Stimulated activated CD4-positive, alpha-beta T cell treated with anti-CD3 and anti-CD28 coated beads, Interleukin-2, amount 100 ng/mL, for 4 hours (primary cell): ENCODE results near the gene TTLL5.

Experiments
- DNase-seq: peaks from one replicate; pipeline ENCODE4 v3.0.0-alpha.2; 2020; ENCODE audit warnings: low read depth

Gene TTLL5

DNA sequence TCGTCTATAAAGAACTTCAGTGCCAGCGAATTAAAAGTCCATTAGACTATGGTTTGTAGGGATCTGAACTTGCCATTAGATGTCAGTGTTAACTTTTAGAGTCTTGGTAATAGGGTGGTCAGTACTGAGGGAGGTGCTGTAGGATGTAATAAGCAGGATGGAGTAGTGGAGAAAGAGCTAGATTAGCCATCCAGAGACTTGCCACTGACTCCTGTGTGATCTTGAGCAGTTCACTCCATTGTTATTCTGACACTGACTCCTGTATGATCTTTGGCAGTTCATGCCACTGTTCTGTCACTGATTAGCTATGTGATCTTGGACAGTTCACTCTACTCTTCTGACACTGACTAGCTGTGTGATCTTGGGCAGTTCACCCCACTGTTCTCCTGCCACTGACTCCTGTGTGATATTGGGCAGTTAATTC lies 133.6 kb downstream of the TTLL5 start:
- no peak for DNase-seq

DNA sequence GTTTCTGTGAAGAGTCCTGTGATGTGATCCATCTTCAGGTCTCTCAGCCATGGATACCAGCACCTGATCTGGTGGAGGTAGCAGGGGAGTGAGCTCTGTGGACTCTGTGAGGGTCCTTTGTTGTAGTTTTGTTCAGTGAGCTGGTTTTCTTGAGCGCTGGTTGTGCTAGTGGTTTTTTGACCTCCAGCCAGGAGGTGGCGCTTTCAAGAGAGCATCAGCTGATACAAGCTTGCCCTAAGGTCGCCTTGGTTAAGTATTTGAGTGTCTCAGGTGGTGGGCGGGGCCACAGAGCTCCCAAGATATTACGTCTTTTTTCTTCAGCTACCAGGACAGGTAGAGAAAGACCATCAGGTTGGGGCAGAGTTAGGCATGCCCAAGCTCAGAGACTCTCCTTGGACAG lies 139.7 kb downstream of the TTLL5 start:
- no peak for DNase-seq

DNA sequence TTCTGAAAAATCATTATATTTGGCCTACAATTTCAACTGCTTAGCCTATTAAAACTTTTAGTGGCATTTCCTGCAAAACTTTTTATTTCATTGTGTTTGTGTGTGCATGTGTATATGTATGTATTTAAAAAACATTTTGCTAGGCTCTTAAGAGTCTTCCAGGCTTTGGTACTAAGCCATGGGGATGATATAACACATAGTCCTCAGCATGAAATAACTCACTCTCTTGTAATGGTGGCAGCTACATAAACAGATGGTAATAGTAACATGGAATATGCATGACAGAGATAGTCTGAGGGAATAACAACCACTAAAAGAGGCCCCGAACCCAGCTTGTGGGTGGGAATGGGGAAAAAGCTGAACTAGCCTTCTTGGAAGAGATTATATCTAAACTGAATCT lies 141.4 kb downstream of the TTLL5 start:
- DNase-seq, result no peak

DNA sequence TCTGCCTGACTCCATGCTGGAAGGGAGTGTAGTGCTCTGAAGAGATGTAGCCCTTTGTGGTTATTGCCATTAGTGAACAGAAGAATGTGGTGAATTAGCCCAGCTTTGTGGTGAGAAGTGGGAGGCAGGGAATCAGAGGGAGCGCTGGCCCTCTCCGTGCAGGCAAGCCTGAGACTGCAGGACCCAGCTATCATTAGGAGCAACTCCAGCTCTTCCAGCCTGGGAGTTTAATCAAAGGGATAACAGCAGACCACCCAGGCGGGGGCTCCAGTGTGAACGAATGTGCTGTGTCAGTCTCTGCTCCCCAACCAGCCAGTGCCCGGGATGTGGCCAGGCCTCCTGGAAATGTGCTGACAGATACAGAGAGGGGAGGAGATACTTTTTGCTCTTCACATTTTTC lies 142.7 kb downstream of the TTLL5 start:
- DNase-seq, result no peak

DNA sequence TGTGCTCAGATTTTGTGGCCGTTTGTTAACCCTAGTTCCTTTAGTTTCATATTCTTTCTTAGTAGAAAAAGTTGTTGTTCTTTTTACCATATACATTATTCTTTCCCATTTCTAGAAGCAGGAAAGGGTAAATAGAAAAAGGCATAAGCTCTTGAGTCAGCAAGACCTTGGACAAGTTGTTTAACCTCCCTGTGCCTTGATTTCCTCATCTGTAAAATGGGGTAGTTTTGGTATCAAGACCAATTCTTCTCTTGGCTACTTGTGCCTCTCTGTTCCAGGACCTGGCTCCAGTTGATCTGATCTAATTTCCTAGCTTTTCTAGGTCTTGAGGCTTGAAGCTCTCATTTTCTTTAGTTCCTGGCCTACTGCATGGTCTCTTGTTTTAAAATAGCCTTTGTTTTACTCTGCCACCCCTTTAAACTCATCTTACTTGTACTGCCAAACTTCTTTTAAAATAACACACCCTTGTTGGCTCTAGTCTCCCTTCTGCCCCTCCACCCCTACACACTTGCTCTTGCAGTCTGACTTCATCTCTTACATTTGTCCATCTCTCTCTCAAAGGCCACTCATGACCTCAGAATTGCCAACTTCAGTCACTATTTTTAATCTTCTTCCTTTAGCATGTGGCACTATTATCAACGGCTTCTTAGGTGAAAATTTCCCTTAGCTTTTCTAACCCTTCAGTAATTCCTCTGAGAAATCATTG lies 143.7 kb downstream of the TTLL5 start:
- no peak for DNase-seq

DNA sequence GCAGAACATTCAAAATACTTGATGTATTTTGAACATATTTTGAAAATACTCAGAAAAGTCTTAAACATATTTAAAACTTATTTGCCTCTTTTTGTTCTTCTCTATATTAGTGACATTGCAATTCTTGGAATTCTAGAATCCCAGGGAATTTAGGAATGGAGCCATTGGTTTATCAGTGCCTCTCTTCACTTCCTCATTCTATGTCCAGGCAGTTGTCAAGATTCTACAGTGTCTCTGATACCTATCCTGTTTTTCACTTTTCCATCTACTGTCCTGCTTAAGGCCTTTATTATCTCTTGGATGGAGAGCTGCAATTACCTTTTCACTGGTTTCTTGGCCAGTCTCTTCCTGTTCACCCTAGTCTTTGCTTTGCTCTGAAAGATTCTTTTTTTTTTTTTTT lies 144.6 kb downstream of the TTLL5 start:
- no peak for DNase-seq

DNA sequence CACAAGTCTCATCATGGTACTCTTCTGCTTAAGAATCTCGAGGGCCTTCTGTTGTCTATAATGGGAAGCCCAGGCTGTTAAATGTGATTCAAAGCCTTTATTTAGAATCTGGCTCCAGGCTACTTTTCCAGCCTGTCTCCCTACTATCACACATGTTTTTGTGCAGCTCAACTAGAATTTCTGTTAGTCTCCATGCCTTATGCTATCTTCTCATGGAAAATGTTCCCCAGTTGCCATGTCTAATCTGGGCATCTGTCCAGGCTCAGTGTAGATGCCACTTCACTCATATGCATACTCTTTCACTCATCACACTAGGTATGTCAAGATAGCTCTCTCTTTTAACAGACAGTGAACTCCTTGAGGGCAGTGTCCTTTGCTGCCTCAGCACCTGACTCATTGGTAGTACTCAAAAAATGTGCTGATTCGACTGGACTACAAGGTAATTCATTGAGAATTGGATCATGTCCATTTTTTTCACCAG lies 145.3 kb downstream of the TTLL5 start:
- DNase-seq, result no peak

DNA sequence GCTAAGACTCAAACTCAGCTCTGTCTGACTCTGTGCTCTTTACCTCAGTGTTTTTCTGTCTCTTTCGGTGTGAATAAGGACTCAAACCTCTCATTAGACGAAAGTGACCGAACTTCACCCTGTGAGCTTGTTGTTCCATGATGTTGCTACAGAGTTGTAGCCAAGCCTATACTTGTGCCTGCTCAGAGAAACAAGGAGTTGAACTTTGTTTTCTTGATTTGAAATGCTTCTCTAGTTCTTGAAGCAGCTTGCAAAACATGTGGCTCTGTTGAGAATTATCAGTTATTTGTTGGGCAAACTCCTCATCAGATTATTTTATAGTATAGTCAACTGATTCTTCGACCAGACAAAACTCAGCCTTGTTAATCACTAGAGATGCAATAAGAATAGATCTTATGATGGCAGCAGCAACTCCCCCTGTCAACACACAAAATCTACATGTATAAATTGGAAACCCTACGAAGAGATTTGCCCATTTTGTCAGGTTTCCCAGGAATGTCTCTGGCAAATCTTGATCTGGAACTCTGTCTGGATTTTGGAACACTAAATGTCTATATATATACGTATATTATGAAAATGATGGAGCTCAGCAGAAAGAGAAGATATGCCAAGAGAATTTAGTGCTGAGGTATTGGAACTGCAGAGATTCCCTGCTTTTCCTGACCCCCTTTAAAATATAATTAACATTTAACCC lies 146.8 kb downstream of the TTLL5 start:
- DNase-seq, result no peak

DNA sequence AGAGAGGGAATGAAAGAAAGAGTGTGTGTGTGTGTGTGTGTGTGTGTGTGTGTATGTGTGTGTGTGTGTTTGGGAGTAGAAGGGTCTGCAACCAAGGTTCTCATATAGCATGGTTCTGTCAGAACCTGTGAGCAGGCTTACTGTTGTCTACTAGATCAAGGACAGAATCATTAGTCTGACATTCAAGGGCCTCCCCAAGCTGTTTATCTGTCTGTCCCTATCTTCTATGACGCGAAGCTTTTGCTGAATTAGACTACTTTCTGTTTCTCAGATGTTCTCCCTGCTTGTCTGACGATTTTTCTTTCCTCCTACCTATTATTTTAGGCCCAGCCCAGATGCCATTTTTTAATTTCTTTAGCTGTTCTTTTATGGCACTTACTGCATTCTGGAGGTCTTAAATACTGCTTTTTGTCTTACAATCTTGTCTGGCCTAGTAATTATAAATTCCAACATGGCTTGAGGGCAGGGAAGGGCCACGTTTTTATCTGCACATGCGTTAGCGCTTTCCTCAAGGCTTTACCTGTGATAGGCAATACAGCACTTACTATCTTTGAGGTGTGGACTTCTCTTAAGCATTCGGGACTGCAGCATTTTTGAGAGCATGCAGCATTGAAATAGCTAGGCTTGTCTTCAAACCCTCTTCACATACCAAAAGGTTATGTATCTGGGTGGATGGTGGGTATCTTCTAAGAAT lies 150.2 kb downstream of the TTLL5 start:
- no peak for DNase-seq

DNA sequence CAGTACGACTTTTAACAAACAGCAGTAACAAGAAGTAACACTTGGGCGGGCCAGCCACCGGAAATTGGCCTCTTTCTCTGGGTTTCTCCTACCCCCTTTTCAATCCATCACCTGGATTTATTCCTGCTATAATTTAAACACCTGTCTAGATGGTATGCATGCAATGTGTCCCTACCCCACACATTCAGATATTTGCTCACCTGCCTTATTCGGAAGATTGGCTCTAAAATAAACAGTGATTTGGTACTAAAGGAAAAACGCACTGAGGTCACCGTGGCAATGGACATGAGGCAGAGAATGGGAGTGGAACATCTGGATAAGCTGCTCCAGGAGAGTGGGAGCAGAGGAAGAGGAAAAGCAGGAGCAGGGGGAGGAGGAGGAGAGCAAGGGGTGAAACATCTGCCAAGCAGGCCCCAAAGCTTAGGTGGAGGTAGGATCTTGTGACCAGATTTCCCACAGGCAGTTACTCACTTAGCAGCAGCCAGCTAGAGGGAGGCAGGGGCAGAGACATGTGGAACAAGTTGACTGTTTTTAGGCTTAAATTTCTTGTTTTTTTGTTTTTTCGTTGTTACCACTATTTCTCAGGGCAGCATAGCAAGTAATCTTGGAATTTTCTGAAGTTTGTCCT lies 150.9 kb downstream of the TTLL5 start:
- no peak for DNase-seq

DNA sequence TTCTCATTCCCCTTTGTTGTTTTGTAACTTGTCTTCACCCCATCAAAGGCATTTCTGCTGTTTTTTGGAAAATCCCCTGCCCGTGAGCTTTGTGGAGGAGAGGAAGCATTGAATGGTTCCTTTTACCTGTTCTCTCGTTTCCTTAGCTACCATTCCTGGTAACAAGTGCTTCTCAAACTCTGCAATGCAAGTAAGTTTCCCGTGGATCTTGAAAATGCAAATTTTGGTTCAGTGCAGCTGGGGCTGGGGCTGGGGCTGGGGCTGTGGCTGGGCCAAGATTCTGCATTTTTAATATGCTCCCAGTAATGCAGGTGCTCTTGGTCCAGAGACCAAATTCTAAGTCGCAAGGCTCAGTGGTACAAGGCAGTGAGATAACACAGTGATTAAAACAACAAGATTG lies 151.6 kb downstream of the TTLL5 start:
- no peak for DNase-seq

DNA sequence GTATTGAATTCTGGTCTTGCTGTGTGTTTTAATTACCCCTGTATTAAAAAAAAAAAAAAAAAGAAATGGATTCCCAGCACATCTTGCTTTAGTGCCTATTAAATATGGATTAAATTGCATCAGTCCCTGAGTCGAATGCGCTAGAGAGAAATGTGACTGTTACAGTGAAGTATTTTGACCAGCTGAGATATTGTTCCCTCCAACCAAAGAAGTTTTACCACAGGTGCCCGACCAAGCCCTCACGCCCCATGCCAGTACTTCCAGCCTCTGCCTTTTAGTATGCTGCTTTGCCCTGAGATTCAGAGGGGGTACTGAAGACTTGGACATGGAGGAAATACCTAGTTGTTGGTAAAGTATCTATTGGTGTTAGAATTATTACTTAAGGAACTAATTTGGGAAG lies 159.7 kb downstream of the TTLL5 start:
- no peak for DNase-seq

DNA sequence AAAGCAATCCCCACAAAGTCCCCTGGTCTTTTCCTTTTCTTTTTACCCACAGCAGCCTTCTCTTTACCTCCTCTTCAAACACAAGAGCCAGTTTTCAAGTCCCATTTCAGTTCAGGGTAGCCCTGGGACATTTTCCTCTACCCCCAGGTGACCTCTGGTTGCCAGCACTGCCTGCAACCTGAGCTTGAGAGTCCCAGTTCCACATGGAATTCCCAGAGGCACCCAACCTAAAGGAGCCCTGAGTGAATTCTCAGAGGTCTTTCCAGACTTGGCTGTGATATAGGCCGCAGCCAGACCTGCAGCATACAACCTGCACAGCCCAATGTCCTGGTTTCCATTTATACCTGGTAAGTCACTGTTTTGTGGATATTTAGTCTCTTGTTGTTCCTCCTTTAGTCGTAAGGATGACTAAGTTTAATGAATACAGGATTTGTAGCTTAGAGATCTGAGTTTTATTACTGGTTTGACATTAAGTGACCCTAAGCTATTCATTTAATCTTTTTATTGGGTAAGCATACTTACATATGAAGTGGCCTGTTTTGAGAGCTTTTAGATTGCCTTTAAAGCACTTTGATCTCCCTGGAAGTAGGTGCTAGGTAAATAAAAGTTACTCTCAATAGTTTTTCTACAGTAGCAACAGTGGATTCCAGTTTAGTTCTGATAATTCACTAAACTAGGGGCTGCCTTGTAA lies 160.9 kb downstream of the TTLL5 start:
- no peak for DNase-seq

DNA sequence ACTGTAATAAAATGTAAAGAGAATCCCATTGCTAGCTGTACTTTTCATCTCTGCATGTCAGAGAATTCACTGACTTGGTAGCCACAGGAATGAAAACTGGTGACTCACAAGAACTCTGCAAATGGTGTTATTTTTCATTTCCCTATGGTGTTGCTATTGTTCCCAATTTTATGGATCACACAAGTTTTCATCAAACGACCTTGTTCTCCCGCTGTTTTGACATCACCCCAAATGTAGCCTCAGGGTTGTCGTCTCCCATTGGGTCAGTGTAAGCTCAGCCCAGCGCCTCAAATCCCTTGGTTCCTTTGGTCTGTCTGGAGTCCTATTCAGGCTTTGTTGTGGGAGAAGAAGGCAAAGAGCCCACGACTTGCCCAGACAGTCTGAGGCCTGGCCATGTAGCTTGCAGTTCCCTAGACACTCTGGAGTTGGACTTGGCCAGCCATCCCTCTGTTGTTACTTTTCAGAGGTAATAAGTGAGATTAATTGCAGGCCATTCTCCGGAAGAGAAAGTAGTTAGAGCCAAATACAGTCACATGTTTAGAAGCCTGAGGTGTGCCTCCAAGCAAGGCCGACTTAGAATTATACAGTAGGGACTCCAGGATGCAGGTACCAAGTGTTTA lies 161.6 kb downstream of the TTLL5 start:
- DNase-seq, result no peak

DNA sequence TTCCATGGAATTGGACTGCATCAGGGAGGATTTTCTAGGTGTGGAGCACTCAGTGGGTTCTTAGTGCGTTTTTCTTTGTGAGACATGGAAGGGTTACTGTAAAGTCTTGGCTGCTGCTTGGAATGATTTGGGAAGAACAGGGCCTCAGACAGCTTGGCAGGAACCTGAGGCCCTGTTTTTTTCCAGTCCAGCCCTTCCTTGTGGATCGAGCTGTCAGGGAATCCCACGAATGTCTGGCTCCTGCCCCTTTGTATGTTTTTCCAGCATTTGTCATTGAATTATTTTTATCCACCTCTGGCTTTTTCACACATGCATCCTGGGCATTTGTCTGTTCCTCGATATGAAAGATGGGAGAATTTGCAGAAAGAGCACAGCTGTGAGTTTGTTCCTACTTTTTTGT lies 162.3 kb downstream of the TTLL5 start:
- DNase-seq, result no peak

DNA sequence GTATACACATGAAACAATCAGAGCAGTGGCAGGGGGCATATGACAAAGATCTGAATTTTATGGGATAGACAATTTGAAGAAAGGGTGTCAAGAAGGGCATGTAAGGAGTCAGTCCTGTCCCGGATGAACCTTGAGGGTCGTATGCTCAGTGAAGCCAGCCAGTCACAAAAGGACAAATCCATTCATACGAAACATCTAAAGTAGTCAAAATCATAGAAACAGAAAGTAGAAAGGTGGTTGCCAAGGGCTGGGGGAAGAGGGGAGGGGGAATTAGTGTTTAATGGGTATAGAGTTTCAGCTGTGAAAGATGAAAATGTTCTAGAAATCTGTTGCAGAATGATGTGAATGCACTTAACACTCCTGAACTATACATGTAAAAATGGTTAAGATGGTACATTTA lies 163.3 kb downstream of the TTLL5 start:
- DNase-seq, result no peak

DNA sequence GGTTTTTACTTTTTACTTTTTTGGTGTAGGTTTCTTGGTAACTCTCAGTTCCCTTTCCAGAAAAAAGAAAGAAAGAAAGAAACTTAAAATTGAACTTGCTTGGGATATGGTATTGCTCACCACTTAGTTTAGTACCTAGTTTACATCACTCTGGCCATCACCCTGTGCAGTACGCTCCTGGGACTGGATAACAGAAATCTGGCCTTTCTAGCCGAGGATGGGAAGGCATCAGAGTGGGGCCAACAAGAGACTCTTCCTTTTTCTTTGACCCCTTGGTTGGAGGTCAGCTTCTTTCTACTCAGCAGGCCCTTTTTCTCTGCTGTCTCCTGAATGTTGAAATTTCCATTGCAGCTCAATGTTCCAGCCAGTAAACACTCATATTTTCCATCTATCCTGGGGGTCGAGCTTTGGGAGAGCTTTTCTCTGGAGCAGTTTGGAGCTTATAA lies 164.1 kb downstream of the TTLL5 start:
- no peak for DNase-seq

DNA sequence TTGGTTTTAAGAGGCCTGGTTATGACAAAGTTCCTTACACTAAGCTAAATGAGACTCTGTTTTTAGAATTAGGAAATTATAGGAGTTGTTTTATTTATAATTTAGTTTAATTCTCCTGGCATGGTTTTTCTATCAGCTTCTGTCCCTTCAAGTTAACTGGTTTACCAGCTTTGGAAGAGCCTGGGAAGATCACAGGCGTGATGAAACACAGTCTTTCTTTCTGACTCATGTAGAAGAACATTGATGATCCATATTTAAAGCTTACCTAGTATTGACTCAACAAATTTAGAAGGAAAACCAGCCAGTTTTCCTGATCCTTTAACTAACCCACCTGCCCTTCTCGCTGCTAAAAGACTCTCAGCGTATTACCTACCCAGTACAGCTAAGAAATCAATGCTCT lies 165.6 kb downstream of the TTLL5 start:
- DNase-seq, result no peak

DNA sequence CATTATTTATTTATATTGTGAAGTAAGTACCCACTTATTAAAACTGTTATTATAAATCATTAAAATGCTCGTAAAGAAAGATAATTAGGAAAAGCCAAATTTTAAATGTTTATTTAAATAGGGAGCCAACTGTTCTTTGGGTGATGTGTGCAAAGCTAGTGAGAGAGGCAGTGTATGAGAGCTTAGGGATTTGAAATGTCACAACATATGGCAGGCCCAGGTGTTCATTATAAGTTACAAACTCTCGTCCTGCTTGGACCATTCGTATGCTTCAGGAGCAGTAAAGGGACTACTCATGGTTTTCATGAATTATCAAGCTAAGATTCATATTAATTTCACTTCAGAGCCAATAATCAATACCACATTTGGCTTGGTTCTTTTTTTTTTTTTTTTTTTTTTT lies 166.3 kb downstream of the TTLL5 start:
- DNase-seq, result no peak

DNA sequence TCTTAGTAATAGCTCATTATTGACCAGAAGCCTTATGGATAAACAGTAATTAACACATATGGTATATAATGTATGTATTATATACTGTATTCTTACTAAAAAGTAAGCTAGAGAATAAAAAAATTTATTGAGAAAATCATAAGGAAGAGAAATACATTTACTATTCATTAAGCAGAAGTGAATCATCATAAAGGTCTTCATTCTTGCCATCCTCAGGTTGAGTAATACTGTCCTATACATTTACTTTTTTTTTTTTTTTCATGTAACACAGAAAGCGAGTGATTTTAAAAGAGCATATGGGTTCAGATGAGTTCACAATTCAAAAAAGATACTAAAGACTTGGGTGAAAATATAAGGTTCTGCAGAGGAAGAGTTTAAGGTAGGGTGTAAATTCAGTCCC lies 168.3 kb downstream of the TTLL5 start:
- no peak for DNase-seq

DNA sequence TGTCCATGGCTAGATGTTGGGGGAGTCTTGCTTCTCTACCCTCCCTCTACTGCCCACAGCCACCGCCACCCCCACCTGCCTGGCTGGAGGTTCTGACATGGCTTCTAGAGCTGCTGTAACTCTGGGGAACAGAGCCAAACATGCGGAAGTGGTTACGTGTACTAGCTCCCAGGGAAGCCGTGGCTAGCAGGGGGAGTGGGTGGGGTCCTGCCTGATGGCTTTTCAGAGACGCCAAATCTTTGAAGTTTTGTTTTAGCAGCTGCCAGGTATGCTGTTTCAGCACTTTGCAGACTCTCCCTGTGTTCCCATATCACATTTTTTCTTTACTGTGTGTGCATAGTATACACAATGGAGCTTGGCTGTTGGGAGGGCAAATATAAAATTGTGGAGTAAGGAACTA lies 170.4 kb downstream of the TTLL5 start:
- DNase-seq, result peak; percentile 6

DNA sequence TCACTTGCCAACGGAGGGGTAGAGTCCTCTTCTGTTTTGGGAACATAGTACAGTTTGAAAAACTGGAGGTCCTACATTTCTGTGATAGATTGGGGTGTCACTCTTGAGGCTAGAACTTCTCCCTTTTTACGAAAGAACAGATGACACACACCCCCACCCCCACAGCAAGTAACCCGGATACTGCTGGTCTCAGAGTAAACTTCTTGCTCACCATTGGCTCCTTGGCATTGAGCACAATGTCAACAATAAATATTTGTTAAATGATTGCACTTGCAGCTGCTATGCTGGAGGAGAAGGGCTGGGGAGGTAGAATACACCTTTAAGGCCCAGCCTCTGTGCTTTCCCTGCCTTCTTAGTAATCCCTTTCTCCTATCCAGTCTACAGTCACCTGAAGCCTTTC lies 170.9 kb downstream of the TTLL5 start:
- no peak for DNase-seq
